Stimulated activated CD8-positive, alpha-beta memory T cell treated with anti-CD3 and anti-CD28 coated beads, Interleukin-15, amount 100 ng/mL, for 1 hour (primary cell): ENCODE data around the gene LUZP2.

Source experiments
- DNase-seq: peaks from one replicate; pipeline ENCODE4 v3.0.0-alpha.2; 2020; ENCODE audit warnings: low read depth

Gene LUZP2

DNA sequence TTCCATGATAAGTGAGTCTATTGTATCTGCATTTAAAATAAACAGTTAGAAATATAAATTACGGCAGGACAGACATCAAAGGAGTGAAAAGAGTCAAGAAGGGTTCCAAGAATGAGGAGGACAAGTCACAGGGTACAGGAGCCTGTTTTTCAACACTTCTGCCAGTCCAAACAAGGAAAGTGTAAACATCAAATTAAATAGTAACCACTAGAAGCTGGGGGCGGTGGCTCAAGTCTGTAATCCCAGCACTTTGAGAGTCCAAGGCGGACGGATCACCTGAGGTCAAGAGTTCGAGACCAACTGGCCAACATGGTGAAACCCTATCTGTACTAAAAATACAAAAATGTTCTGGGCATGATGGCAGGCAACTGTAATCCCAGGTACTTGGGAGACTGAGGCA is 219.6 kb downstream of the LUZP2 start:
- DNase-seq, result no peak

DNA sequence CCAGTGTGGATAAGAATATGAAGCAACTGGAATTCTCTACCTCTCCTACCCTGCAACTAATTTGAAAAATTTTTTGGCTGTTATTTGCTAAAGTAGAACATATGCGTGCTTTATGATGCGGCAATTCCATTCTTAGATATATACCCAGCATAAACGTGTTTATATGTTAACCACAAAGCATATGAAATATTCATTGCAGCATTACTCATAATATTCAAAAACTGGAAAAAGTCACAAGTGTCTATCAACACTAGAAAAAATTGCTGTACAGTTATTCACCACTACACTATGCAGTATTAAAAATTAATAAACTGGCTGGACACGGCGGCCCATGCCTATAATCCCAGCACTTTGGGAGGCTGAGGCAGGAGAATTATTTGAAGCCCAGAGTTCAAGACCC is 226.4 kb downstream of the LUZP2 start:
- DNase-seq, result no peak

DNA sequence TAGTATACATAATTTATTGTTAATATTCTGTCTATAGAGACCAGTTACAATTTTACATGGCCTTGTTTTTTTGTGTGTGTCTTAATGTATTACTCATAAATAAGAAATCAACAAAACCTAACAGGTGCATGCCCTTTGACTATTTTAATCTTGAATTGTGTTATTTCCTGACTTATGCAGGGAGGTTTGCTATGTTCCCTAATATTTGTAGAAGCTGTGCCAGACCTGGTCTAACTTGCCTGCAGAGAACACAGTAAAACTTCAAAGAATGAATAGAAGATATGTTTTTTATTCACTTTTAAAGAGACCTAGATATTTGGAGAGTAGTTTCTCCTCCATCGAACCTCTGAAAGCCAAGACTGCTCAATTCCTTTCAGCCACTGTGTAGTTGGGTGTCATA is 234.7 kb downstream of the LUZP2 start:
- DNase-seq, result no peak

DNA sequence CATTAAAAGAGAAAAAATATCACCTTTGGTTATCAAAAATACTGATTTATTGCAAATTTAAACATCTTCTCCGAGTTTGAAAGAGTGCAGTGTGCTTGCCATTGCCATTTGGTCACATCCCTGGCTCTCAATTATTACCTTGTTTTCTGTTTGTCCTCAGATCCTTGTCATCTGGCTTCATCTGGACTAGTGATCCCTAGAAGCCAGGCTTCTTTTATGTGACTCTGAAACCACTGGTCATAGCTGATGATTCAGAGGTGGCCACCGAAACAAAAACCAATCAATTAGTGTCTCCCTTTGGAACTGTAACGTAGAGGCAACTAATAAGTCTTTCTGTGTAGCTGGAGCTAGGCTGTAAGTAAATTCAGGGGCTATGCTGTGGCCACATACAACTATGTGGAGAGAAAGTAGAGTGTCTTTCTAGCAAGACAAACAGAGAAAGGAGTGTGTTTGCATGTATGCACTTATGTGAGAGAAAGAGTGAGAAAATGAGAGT is 237.9 kb downstream of the LUZP2 start:
- no peak for DNase-seq

DNA sequence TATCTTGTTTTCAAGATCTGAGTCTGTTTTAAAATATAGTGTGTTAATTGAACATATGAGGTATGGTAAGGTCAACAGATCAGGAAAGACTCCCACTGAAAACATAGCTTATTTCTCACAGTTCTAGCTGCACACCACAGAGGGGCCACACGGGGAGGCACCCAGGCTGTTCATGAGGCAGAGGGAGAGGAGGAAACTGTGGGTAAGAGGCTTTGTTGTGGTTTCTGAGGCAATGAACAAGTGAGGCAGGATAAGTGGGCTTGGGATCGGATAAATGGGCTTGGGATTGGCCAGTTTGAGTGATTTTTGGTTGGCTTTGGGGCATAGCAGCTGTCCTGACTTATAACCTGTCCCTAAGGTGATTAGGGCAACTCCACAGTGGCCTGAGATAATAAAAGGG is 242.1 kb downstream of the LUZP2 start:
- DNase-seq, result no peak

DNA sequence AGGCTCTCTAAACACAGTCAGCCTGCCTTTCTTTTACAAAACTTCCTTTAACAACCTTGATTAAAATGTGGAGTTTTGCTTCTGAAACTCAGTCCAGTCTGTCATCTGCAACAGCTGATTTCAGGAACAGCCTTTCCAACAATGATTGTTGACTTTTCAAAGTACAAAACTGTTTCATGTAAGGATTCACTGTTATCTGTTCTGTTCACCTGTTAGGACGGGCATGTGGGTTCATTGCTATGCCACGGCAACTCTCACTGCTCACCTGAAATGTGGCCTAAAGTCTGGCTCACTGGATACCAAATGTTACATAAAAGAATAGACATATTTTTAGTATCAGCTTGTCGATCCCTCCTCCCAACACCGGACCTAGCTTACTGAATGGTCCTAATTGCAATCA is 242.8 kb downstream of the LUZP2 start:
- no peak for DNase-seq

DNA sequence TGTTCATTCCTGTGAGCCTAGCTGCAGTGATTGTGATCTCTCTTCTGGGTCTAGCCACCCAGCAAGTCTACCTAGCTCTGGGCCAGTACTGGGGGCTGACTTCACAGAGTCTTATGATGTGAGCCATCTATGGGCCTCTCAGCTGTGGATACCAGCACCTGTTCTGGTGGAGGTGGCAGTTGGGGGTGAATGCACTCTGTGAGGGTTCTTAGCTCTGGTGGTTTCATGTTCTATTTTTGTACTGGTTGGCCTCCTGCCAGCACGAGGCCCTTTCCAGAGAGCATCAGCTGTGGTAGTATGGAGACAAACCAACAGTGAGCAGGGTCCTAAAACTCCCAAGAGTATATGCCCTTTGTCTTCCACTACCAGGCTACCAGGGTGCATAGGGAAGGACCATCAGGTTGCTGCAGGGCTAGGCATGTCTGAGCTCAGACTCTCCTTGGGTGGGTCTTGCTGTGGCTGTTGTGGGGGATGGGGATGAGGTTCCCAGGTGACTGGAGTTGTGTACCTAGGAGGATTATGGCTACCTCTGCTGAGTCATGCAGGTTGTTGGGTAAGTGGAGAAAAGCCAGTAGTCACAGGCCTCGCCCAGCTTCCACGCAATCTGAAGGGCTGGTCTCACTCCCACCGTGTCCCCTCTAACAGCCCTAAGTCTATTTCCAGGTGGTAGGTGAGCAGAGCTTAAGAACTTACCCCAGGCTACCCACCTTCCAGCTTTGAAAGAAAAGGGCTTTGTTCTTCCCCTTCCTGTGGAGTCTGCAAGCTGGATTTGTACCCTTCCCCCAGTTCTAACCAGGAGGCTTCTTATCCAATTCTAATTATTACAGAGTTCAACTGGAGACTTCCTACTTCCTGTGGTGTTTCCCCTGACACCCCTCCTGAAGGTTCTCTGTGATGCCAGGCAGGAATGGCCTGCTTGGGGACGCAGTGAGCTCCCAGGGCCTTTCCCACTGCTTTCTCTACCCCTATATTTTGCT is 250.7 kb downstream of the LUZP2 start:
- no peak for DNase-seq

DNA sequence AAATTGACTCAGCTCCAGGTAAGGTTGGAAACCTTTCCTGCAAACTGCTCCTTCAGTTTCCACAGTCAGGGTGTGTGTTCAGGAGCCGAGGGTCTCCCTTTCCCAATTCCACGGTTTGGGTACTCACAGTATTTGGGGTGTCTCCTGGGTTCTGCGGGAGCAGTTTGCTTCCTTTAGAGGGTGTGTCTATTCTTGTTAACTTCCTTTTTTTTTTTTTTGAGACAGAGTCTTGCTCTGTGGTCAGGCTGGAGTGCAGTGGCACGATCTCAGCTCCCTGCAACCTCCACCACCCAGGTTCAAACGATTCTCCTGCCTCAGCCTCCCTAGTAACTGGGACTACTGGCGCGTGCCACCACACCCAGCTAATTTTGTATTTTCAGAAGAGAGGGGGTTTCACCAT is 251.4 kb downstream of the LUZP2 start:
- DNase-seq, result no peak

DNA sequence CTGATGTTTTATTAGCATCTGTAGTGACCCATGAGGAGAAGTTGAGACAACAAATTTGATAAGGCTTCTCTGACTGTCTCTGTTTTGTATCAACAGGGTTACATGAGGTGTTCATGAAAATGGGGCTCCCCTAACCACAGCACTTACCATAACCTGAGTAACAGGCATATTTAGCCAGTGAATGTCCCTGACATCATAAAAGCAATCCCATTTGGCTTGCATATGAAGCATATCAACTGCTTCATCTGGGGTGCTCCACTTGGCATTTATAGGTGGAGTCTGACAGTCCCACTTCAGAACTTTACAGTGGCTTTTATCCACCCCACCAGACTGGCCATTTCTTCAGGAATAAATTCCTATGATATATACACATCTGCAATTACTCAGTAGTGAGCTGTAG is 257.6 kb downstream of the LUZP2 start:
- DNase-seq, result no peak

DNA sequence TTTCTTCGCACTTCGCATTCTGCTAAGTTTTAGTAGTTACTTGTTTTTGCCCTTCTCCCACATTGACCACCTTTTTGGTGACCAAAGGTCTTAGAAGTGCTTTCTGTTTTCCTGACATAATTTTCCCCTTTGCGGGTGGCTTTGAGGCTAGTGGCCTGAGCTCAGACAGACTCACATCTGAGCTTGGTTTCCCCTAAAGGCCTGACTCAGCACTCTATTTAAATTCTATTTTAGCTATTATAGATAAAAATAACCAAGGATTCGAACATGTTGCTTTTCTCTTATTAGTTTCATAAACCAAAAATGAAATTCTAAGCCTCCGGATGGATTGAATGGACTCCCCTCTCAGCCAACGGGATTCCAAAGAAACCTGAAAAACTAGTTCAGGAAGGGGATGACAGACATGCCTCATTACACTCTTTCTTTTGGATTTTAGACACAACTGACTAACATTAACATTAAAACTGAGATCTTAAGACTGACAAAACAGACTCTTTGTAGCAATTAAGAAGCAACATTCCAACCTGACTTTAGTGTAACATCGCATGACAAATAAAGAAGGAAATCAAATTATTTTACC is 258.5 kb downstream of the LUZP2 start:
- DNase-seq, result no peak

DNA sequence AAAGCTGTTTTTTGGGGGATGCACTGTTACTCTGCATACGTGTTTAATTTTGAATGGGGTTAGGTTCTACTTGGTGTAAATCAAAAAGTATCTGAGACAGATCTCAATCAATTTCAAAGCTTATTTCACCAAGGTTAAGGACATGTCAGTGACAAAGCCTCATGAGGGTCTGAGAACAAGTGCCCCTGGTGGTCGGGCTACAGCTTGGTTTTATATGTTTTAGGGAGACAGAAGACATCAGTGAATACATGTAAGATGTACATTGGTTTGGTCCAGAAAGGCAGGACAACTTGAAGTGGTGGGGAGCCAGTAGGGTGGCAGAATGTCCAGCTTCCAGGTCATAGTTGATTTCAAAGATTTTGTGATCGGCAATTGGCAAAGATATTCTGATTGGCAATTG is 262.9 kb downstream of the LUZP2 start:
- no peak for DNase-seq

DNA sequence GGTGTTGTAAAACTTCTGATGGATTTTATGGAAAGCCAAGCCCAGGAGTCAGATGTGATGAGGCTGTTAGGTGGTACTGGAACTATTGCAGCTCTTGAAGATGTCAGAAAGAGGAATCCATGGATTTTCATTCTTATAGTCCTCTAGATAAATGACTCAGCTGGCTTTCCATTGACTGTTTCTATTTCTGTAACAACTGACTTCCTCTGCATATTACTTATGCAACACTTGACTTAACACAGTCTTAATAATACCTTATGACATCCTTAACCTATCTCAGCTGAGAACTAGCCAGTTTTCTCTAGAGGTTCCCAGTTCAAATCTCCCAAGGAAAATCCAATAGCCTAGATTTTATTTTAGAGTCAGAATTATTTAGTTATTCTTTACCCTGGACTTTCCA is 263.8 kb downstream of the LUZP2 start:
- no peak for DNase-seq

DNA sequence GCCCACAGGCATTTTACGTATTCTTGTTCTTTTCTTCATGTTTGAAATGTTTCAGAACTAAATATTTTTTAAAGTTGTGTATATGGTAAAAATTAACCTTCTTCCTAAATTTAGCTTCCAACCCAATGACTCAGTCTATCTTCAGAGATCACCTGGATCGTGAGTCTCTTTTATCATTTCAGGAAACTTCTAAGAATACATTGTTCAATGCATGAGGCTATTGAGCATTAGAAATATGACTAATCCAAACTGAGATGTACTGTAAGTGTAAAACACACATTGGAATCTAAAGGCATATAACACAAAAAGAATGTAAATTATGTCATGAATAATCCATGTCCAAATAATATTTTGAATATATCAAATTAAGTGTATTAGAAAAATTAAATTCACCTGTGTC is 265.2 kb downstream of the LUZP2 start:
- no peak for DNase-seq

DNA sequence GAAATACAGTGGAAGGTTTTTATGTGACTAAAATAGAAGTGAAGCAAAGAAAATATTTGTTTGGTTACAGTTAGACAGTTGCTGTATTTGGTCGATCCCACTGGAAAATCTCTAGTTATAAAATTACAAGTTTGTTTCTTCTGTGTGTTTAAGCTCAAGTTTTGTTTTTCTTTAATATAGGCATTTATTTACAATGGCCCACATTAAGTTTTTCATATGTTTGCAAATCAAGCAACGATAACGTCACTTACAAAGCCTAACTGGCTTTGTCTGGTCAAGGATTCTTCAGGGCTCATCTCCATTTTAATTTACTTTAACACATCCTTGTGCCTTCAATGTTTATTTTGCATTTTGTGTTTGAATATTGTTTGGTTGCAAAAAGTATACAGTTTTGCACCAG is 270.6 kb downstream of the LUZP2 start:
- DNase-seq, result no peak

DNA sequence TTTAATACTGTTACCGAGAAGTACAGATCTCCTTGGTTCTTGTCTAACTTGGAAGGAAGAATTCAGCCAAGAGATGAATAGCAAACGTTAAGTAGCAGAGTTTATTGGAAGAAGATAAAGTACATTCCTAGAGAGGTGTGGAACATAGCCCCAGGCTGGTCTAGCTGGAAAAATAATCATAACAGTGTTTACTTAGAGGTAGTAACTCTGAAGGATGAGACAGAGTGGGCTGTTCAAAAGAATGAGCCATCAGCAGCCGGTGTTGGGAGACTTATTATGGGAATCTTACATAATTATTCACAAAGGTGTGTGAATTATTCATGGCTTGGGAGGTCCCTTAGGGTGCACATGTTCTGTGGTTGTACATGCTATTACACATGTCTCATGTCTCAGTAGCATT is 276.5 kb downstream of the LUZP2 start:
- no peak for DNase-seq

DNA sequence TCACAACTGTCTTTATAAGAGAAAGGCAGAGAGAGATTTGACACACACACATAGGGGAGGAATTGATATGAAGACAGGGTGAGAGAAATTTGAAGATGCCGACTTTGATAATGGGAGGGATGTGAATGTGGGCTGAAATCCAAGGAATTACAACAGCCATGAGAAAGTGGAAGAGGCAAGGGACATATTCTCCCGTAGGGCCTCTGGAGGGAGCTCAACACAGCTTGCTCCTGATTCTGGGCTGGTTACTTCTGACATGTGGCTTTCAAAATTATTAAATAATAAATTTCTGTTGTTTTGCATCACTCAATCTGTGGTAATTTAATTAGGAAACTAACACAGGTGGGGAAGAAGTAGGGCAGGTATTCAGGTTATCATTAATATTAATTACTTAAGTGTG is 282.9 kb downstream of the LUZP2 start:
- no peak for DNase-seq

DNA sequence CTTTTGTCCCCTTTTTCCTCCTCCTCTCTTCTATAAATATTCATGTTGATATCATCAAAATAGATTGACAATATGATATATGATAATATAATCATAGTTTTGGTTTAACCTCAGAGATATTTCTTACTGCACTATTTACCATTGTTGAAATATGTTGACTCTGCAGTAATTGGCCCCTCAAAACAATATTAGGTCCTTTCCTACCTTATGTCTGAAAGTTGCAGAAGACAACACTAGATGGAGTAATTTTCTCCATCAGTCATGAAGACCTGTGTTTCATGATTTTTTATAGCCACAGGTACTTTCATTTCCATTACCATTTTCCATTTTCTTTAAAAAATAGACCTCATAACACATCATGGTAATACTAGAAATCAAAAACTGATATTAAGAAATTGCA is 284.4 kb downstream of the LUZP2 start:
- DNase-seq, result no peak

DNA sequence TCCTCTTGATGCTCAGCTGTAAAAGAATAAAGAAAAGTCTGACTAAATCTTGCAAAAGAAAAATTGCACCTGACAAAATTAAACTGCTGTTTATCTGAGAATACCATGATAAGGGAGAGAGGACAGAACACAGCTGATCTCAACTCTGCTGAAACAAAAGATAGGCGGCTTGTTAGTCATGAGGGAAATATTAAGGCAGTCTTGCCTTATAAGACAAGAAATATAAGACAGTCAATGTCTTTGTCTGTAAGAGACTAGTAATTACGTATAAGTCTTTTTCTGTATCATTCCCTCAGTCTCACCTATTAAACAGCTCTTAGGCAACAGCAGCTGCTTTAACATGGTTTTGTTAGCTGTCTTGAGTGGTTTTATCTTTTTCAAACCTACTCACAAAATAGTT is 296.6 kb downstream of the LUZP2 start:
- DNase-seq, result no peak

DNA sequence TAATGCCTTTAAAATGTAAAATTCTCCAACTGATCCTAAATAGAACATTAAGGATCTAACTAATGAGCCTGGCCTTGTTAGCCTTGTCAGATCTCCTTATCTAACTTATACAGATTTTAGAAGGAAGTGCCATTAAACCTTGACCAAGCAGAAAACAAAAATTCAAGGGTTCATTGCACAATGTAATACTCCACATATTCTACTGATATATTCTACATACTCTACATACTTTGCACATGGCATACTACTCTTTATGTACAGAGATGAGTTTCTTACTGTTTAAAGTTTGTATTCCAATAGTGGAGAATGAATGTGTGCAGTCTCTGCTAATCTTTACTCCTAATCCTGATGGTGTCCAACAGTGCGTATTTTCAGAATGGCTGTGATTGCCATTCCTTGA is 297.2 kb downstream of the LUZP2 start:
- no peak for DNase-seq

DNA sequence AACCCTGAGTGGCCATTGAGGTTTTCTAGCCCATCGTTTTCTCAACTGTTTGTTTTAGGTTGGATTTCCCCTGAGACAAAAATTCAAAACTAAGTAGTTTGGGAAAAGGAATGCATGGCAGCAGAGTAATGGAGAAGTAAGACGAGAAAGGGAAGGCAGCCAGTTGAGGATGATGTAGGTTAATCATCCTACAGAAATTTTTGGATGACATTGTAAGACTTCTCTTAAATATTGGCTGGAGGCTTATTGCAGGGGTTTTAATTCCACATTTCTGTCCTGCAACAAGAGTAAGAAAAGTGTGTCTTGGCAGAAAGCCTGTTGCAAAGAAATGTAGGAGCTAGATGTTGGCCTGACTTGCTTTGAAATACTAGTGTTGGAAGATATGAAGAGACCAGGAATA is 308.8 kb downstream of the LUZP2 start:
- no peak for DNase-seq

DNA sequence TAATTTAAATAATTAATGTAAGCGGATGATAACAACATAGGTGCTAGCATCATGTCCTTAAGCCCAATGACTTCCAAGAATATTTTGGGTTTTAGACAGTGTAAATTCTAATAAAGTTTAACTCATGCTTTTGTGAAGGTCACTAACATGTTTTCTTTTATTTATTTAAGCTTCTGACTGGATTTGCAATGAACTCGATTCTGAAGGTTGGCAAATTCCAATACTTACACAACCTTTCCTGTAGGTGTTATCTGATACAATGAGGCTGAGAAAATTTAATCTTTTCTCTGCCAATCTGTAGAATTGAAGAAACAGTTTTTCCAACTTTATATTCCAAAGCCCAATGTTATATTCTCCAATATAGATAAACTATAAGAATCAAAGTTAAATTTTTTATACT is 311.3 kb downstream of the LUZP2 start:
- no peak for DNase-seq

DNA sequence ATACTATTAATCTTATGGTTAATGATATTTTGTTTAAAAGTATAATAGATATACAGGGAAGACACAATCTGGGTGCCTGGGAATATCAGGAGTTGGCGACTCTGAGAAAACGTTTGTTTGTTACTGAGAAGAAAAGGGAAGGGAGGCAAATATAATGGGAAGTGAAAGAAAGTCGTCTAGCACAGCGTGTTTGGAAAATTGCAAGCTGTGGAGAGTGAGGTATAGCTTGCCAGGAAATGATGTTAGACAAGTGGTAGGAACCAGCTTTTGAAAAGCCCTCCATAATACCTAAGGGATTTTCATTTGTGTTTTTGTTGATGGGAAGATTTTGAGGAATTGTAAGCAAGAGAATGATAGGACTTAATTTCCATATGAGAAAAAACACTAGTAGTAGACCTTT is 322.2 kb downstream of the LUZP2 start:
- no peak for DNase-seq

DNA sequence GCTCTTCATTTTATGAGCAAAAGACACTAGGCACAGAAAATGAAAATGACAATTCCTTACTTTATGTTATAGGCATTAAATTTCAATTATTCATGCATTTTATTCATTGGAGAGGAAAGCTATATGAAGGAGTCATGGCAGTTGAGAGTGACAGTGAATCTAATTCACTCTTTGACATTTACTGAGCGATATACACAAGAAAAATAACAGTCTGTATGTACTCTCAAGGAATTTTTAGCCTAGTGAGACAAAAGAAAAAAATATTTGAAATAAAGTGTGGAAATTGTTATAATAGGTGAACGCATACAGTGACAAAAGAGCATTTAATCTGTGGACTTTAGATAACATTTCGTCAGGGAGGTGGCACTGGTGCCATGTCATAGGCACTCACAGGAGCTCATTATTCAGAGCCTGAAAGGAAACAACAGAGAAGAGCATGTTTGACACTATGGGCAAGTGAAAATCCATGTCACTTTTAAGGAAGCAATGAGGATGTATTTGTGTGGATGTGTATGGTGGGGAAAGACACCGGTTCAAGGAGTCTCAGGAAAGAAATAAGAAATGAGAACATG is 323.1 kb downstream of the LUZP2 start:
- DNase-seq, result no peak
